ENCODE measurements around the gene KIF1A.

The KIF1A gene

GRCh38 chr2:240791221-240791800 lies 28.7 kb downstream of the KIF1A start:
- in situ Hi-C loops (cut with HindIII; ENCODE audit: low pct_unique_long_range_greater_than_20kb, low sequenced_read_pairs), result no loop called here
- TF ChIP-seq JUND (IDR thresholded peaks at IDR 0.05; ENCODE audit: low read depth), result no peak
- no peak for DNase-seq (ENCODE audit: low read depth in 1 of 2, low spot score in 1 of 2)

DNA sequence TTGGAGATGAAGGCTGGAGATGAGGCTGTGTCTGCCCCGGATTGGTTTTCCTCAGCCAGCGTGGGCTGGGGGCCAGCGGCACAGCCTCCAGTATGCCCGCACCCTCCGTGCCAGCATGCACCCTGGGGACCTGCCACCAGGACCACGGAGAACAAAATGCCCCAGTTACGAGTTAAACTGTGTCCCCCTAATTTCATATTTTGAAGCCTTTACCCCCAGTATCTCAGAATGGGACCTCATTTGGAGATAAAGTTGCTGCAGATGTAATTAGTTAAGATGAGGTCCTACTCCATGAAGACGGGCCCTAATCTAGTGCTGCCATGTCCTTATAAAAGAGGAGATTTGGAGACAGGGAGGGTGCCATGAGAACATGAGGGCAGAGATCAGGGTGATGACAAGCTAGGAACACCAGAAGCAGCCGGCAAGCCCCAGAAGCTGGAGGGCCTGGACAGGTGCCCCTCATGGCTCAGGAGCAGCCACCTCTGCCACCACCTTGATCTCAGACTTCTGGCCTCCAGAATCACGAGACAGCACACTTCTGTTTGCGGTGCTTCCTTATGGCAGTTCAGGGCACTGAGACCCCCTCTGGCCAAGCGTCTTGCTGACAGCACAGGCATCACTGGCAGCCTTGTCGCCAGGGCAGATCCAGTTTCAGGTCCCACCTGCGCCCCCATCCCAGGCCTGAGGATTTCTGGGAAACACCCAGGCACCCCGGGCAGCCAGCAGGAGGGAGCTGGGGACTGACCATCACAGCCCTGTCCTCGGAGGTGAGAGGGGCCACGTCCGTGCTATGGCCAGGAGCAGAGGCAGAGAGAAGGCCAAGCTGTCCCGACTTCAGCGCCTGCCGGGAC lies 29.4 kb downstream of the KIF1A start:
- in situ Hi-C loops (cut with HindIII; ENCODE audit: low pct_unique_long_range_greater_than_20kb, low sequenced_read_pairs), result no loop called here
- DNase-seq (ENCODE audit: low read depth in 1 of 2, low spot score in 1 of 2), result no peak
- TF ChIP-seq JUND (IDR thresholded peaks at IDR 0.05; ENCODE audit: low read depth), result no peak

DNA sequence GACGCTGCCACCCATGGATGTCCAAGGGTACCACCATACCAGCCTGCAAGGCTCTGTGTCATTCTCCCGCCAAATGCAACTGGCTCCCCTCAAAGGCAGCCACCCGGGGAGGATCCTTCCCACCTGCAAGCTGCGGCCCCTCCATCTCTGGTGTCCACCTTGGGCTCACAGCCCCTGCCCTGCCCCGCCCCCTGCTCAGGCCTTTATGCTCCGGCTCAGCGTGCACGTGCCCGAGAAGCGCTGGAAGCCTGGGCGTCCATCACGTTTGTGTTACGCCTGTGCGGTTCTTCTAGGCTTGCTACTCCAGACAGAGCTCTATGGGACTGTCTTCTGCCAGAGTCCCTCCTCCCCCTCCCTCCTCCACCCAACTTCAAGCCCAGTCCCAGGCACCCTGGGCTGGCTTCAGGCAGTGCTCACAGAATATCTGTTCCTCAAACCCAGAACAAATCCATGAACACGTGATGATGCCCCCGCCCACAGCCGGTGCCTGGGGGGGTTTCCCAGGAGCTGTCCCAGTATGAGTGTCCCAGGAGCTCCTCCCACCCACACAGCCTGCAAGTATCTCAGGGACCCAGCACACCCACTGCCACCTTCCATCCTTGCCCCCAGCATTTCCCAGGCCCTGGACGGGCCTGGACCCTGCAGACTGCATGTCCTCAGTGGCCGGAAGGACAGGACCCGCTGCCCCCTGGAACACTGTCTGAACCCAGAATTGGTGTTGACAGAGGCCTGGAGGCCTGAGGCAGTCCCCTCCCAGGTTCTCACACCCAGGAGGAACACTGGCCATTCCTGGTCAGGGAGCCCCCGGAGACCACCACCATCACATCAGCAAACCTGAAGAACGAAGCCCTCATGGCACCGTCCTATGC lies 30.3 kb downstream of the KIF1A start:
- DNase-seq (ENCODE audit: low read depth in 1 of 2, low spot score in 1 of 2), result no peak
- TF ChIP-seq JUND (IDR thresholded peaks at IDR 0.05; ENCODE audit: low read depth), result no peak
- in situ Hi-C loops (cut with HindIII; ENCODE audit: low pct_unique_long_range_greater_than_20kb, low sequenced_read_pairs), result no loop called here

- DNase-seq (ENCODE audit: low read depth in 1 of 2, low spot score in 1 of 2), result no peak
- in situ Hi-C loops (cut with HindIII; ENCODE audit: low pct_unique_long_range_greater_than_20kb, low sequenced_read_pairs), result no loop called here
- no peak for TF ChIP-seq JUND (IDR thresholded peaks at IDR 0.05; ENCODE audit: low read depth)
Measured at GRCh38 chr2:240789051-240789453, 31.0 kb downstream of the KIF1A start.

DNA sequence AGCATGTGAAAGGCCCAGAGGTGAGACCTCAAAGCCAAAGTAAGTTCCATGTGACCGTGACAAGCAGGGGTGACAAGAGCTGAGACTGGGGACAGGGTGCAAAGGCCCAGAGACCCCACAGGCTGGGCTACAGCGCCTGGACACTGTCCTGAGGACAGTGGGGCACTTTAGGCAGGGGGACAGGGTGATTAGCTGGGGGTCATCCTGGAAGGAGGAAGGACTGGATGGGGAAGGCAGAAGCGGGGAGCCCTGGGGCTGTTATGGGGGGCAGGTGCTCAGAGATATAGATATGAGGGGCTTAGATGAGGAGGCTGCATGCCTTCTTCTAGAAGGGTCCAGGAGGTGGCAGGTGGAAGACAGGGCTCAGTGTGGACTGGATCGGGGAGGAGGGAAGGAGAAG lies 31.5 kb downstream of the KIF1A start:
- in situ Hi-C loops (cut with HindIII; ENCODE audit: low pct_unique_long_range_greater_than_20kb, low sequenced_read_pairs), result no loop called here
- no peak for TF ChIP-seq JUND (IDR thresholded peaks at IDR 0.05; ENCODE audit: low read depth)
- DNase-seq (ENCODE audit: low read depth in 1 of 2, low spot score in 1 of 2), result no peak

DNA sequence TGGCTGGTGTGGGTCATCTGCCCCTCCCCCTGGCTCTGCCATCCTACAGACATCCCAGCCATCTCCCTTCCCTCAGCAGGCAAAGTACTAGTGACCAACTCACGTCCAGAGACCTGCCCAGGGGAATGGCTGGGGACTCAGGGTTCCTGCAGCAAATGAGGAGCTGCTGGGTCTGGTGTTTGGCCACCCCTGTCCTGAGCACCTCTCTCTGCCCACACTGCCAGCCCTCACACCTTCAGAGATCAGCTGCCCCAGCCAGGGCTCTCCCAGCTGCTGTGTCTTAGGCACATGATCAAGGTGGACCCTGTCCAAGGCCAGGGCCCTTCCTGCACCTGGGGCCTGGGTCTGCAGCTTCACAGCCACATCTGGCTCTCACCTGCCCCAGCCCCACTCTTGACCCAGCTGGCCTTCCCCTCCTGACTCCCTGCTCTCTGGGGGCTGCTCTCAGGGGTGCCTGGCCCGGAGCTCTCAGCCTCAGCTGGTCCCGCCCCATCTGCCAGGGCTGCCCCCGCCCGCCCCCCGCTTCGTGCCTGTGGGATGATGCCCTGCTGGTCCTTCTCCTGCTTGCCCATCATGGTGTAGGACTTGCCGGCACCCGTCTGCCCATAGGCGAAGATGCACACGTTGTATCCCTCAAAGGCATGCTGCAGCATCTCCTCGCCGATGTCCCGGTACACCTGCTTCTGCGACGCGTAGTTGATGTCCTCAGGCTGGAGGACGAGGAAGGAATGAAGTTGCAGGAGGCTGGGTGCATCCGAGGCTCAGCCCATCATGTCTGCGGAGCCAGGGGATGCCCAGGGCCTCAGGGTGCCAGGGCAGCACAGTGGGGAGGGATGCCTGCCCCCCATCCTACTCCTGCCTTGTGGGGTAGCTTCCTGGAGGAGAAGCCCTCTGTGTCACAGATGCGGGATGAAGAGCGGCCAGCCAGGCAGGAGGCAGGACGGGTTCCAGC lies 32.2 kb downstream of the KIF1A start:
- TF ChIP-seq JUND (IDR thresholded peaks at IDR 0.05; ENCODE audit: low read depth), result no peak
- no peak for DNase-seq (ENCODE audit: low read depth in 1 of 2, low spot score in 1 of 2)
- in situ Hi-C loops (cut with HindIII; ENCODE audit: low pct_unique_long_range_greater_than_20kb, low sequenced_read_pairs), result no loop called here

DNA sequence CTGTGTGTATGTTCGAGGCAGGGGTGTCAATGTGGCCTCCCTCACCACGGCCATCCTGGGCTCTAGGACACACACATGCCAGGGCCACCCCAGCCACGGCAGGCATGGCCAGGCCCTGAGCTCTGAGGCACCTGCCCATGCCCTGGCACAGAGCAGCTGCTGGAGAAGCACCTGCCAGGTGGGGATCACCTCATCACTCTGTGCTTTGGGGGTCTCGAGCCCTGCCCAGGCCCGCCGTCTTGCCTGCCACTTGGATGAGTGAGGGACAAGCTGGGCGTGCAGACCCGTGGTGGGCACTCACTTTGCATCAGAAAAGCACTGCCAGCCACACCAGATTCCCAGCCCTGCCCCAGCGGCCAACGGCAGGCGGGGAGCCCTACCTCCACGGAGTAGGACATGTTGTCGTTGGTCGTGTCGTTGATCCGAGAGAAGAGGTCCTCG lies 33.1 kb downstream of the KIF1A start:
- in situ Hi-C loops (cut with HindIII; ENCODE audit: low pct_unique_long_range_greater_than_20kb, low sequenced_read_pairs), result no loop called here
- DNase-seq (ENCODE audit: low read depth in 1 of 2, low spot score in 1 of 2), result no peak
- no peak for TF ChIP-seq JUND (IDR thresholded peaks at IDR 0.05; ENCODE audit: low read depth)

DNA sequence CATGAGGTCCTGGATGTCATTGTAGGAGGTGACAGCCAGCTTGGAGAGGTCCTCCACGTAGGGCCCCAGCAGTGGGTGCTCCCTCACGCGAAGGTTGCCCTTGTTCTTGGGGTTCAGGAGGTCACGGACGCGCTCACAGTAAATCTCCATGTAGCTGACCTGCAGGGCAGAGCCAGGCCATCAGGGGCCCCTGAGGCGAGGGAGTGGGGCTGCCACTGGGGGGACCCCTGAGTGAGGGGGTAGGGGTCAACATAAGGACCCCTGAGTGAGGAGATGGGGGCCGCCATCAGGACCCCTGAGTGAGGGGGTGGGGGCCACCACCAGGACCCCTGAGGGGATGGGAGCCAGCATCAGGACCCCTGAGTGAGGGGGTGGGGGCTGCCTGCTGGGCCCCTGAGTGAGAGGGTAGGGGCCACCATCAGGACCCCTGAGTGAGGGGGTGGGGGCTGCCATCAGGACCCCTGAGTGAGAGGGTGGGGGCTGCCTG lies 33.6 kb downstream of the KIF1A start:
- in situ Hi-C loops (cut with HindIII; ENCODE audit: low pct_unique_long_range_greater_than_20kb, low sequenced_read_pairs), result no loop called here
- no peak for DNase-seq (ENCODE audit: low read depth in 1 of 2, low spot score in 1 of 2)
- no peak for TF ChIP-seq JUND (IDR thresholded peaks at IDR 0.05; ENCODE audit: low read depth)

- TF ChIP-seq JUND (IDR thresholded peaks at IDR 0.05; ENCODE audit: low read depth), result no peak
- no peak for DNase-seq (ENCODE audit: low read depth in 1 of 2, low spot score in 1 of 2)
- in situ Hi-C loops (cut with HindIII; ENCODE audit: low pct_unique_long_range_greater_than_20kb, low sequenced_read_pairs), result no loop called here
Measured at GRCh38 chr2:240785424-240786335, 34.3 kb downstream of the KIF1A start.

GRCh38 chr2:240784629-240785423 lies 35.2 kb downstream of the KIF1A start:
- no peak for TF ChIP-seq JUND (IDR thresholded peaks at IDR 0.05; ENCODE audit: low read depth)
- in situ Hi-C loops (cut with HindIII; ENCODE audit: low pct_unique_long_range_greater_than_20kb, low sequenced_read_pairs), result no loop called here
- no peak for DNase-seq (ENCODE audit: low read depth in 1 of 2, low spot score in 1 of 2)

All from T47D (cell line).